CD4-positive, alpha-beta T cell treated with Interleukin-15 for 1 hour (primary cell): ENCODE results near the gene PANX2.
A peak's percentile ranks its signal among the peaks of the same experiment; 100 is the strongest.

ENCODE experiments used
- DNase-seq: peaks from one replicate; pipeline ENCODE4 v3.0.0-alpha.2; 2020

The PANX2 gene

DNA sequence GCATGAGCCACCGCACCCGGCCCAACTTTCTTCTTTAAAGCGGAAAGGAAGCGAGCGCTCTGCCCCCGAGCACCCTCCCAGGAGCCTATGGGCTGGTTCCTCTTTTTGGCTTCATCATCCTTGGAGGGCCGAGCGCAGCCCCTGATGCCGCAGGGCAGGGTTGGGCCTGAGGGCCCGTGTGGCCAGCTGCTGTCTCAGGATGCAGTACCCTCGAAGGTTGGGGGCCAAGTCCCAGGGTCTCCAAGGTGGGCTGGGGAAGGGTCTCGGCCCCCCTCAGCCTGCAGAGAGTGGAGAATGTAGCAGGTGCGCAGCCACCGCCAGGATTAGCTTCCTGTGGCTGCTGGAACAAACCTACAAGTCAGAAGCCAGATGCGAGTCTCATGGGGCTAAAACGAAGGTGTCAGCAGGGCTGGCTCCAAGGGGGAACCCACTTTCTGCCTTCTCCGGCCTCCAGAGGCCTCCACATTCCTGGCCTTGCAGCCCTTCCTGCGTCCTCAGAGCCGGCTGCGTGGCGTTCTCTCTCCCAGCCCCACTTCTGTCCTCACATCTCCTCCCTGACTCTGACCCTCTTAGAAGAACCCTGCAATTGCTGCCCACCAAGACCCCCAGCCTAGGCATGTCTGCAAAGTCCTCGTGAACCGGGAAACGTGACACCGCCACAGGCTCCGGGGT, 2.9 kb downstream of the PANX2 start:
- DNase-seq, result peak; percentile 46

DNA sequence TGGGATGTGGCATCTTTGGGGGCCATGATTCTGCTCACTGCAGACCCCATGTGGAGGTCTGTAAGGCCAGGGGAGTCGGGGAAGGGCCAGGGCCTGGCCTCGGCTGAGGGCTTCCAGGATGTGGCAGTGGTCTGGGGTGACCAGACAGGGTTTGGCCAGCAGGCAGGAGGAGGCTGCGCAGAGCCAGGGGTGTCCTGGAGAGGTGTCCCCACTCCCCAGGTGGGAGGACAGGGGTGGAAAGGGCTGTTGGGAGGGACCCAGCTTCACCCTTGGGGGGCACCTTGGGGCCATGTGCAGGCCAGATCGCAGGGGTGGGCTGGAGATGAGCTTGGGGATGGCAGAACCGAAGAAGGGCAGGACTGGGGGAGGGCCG, 3.4 kb downstream of the PANX2 start:
- DNase-seq, result no peak

DNA sequence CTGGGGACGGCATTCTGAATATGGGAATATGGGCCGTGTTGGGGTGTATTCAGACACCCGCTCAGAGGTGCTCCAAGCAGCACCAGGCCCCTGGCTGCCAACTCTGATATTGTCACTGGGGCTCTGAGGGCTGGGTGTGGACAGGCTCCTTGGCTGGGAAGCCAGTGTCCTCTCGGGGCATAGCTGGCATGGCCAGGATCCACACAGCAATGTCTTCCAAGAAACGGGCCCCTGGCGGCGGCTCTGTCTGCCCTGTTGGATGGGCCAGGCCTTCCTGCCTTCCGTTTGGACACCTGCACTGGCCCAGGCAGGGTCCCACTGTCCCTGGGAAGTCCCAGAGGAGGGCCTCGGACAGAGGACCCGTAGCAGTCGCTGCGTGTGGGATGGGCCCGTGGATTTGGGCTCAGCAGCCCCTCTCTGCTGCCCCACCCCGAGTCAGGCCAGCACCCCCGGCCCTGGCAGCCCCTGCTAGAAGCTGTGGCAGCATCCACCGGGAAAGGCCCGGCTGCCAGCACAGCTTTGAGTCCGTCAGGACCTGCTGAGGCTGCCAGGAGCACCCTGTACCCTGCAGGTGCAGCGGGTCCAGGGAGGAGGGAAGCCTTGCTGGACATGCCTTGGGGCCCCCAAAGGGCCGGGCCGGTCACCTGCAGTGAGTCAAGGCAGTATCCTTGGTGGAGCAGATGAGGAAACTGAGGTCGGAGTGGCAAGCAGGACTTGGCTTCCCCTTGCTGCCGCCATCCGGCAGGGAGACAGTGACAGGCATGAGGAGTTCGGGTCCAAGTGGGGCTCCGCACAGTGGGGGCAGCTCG, 4.1 kb downstream of the PANX2 start:
- no peak for DNase-seq

DNA sequence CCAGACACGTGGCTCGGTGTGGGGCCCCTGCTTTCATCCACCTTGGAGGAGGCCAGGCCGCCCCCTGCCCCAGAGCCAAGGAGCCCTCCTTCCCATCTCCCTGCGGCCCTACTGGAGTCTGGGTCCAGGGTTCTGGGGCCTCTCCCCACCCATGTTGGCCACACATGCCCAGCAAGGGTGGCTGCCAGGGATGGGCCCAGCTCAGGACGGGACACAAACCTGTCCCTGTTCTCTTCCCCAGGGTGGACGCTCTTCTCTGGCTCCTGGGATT, 4.6 kb downstream of the PANX2 start:
- no peak for DNase-seq

DNA sequence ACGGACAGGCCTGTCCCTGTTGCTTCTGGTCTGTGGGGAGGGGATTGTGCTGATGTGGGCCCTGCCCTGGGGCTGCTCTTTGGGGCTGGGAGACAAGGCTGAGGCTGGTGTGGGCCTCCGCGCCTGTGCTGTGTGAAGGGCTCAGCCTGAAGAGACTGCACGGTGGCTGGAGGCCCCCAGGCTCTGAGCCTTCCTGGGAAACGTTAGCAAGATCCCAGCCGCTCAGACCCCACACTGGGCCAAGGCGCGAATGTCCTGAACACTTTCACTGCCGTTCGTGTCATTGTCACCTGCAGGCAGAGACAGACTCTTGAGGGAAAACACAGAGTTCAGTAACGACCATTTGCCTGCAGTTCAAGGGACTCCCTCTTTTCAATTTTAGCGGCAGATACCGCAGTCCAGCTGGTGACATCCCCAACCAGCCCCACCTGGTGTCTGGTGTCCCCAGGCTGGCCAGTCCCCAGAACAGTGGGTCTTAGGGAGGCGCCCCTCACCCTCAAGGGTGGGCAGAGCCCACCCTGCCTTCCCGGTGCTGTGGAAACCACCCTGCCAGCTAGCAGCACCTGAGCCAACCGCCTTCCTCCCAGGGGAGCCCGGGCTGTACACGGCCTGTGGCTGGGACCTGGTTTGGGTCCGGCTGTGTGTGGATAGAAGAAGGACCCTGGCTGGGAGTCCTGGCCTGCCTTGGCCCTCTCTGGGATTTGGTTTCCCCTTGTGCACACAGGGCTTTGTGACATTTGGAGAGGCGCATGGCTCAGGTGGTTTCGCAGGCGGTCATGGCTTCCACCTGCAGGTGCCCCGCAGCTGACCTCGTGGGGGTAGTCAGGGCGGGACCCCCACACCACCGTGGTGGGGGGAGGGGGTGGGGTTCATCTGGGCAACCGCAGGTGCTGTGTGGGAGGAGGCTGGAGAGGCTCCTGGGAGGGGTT, 5.7 kb downstream of the PANX2 start:
- DNase-seq, result no peak

DNA sequence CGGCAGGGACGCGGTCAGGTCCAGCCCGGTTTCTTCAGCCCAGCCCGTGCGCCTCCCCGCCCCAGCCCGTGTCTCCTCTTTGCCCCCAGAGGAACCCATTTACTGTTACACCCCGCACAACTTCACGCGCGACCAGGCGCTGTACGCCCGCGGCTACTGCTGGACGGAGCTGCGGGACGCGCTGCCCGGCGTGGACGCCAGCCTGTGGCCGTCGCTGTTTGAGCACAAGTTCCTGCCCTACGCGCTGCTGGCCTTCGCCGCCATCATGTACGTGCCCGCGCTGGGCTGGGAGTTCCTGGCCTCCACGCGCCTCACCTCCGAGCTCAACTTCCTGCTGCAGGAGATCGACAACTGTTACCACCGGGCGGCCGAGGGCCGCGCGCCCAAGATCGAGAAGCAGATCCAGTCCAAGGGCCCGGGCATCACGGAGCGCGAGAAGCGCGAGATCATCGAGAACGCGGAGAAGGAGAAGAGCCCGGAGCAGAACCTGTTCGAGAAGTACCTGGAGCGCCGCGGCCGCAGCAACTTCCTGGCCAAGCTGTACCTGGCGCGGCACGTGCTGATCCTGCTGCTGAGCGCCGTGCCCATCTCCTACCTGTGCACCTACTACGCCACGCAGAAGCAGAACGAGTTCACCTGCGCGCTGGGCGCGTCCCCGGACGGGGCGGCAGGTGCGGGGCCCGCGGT, 6.5 kb downstream of the PANX2 start:
- no peak for DNase-seq

DNA sequence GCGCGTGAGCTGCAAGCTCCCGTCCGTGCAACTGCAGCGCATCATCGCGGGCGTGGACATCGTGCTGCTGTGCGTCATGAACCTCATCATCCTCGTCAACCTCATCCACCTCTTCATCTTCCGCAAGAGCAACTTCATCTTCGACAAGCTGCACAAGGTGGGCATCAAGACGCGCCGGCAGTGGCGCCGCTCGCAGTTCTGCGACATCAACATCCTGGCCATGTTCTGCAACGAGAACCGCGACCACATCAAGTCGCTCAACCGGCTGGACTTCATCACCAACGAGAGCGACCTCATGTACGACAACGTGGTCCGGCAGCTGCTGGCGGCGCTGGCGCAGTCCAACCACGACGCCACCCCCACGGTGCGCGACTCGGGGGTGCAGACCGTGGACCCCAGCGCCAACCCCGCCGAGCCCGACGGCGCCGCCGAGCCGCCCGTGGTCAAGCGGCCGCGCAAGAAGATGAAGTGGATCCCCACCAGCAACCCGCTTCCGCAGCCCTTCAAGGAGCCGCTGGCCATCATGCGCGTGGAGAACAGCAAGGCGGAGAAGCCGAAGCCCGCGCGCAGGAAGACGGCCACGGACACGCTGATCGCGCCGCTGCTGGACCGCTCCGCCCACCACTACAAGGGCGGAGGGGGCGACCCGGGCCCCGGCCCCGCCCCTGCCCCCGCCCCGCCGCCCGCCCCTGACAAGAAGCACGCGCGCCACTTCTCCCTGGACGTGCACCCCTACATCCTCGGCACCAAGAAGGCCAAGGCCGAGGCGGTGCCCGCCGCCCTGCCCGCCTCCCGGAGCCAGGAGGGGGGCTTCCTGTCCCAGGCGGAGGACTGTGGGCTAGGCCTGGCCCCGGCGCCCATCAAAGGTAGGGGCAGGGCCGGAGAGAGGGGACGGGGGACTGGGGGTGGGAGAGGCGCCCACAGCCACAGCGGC, 7.3 kb downstream of the PANX2 start:
- DNase-seq, result no peak

DNA sequence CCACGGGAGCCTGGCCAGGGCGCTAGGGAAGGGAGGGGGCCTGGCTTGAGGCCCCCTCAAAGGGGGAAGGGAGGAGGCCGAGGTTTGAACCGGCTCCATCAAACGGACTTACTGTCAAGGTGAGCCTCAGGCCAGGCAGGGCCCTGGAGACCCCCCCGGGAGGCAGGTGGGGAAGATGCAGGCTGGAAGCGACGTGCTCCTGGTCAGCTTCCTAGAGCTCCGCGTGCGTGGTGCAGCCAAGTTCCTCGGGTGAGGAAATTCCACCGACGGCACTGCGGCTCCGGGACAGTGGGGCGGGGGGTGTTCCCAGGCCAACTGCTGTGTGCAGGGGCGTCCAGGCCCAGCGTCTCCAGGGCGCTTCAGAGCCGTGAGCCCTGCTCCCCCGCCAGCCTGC, 7.9 kb downstream of the PANX2 start:
- no peak for DNase-seq

DNA sequence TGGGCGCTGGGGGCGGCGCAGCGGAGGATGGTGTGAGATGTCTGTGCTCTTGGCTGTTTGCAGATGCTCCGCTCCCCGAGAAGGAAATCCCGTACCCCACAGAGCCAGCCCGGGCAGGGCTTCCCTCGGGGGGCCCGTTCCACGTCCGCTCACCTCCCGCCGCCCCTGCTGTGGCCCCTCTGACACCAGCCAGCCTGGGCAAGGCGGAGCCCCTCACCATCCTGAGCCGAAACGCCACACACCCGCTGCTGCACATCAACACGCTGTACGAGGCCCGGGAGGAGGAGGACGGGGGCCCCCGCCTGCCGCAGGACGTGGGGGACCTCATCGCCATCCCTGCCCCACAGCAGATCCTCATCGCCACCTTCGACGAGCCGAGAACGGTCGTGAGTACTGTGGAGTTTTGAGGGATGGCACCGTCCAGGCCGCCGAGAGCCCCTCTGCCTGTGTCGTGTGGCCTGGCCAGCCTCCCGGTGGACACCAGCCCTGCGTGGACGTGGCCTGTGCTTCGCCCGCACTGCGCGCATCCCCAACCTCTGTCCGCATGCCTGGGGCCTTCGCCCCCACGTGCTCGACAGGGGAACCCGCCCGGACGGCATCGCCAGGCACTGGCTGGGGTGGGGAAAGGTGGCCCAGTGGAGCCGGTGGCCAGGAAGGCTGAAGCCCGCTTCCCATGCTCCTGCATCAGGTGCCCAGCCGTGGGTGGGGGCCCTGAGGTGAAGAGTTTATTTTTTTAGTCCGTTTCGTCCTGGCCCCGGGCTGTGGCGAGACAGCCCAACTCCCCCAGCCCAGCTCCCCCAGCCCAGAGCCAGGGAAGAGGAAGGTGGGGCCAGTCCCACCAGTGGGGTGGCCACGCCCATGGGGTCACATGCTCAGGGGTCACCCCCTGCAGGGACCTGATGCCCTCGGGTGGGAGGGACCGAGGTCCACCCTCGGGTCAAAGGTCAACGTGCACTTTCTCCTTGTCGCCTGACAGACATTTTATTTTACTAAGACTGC, 8.6 kb downstream of the PANX2 start:
- DNase-seq, result no peak

DNA sequence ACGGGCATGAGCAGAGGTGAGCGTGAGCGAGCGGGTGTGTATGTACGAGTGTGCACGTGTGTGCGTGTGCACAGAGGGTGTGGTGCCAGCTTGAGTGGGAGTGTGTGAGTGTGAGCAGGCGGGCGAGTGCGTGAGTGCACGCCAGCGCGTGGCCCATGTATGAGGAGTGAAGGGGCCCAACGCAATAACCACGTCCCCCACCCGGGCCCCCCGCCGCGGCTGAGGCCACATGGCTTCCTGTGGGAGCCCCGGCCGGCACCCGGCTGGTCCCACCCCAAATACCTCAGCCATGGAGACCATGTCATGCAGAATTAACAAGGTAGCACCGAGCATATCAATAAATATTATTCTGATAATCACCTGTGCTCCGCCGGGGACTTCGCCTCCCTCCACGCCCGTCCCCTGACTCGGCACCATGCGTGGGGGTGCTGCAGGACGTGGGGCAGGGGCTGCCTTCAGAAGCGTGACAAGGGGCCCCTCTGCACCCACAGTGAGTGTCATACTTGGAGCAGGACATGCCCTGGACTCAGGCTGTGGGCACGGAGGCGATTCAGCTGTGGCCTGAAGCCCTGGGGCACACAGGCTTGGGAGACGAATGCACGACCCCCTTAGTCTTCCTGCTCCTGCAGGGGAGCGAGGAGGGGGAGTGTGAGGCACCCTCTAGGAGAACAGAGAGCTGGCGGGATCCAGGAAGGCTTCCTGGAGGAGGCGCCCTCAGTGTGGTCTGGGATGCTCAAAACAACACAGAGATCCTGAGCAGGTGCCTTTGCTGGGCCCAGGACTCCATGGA, 9.6 kb downstream of the PANX2 start:
- no peak for DNase-seq

DNA sequence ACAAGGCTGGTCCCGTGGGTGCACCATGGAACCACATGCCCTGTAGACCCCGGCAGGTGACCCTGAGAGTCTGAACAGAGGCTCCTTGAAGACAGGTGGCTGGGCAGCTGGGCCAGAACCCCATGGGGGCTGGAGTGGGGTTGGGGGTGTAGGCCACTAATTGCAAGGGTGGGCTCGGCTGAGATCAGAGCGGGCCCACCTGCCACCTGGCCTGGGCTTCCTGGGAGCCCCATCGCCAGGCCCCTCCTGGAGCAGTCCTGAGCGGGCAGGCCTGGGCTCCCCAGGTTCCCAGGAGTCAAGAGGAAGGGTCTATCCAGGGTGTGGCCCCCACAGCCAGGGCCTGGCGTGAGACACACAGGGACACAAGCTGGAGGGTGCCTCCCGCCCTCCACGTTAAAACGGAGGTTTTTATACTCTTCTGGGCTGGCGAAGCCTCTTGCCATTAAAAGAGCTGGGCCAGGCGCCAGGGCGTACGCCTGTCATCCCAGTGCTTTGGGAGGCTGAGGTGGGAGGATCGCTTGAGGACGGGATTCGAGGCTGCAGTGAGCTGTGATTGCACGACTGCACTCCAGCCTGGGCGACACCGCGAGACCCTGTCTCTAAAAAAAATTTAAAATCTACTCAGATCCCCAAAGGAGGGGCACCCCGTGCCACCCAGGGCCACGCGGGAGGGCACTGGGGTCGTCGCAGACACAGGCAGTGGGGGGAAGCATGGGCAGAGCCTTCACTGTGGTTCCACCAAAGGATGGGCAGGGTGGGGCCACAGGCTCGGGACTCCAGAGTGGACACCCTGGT, 10.4 kb downstream of the PANX2 start:
- DNase-seq, result no peak

DNA sequence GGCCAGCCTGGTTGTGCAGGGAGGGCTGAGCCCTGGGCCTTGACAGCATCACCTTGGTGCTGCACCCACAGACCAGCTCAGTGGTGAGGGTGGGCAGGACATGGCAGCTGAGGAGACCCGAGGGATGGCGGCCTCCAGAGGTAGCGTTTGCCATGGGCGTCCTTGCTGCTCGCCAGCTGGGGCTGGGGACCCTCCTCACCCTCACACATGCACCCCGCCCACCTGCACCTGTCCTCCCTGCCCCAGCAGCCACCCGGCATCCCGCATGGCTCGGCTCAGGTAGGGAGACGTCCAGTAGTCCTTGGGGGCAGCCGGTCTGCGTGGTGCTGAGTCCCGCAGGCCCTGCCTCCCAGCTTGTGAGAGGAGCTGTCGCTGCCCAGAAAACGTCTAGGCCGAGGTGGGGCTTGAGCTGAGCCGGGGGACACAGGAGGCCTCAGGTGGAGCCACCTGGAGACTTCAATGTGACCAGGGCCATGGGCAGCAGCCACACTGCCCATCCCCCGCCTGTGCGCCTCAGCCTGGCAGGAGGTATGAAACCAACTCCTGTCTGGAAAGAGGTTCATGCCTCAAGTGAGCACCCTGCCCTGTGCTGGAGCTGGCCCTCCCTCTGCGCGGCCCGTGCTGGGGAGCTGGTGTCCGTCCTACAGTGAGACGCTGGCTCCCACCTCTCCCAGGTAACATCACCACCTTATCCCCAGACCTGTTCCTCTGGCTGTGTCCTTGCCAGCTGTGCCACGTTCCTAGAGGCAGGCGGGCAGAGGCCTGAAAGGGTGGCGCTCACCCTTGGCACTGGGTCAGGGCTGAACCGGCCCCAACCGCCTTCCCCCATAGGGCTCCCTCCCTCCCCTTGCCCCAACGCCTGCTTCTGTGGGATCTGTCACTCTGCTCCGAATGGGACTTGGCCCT, 11.9 kb downstream of the PANX2 start:
- DNase-seq, result no peak

DNA sequence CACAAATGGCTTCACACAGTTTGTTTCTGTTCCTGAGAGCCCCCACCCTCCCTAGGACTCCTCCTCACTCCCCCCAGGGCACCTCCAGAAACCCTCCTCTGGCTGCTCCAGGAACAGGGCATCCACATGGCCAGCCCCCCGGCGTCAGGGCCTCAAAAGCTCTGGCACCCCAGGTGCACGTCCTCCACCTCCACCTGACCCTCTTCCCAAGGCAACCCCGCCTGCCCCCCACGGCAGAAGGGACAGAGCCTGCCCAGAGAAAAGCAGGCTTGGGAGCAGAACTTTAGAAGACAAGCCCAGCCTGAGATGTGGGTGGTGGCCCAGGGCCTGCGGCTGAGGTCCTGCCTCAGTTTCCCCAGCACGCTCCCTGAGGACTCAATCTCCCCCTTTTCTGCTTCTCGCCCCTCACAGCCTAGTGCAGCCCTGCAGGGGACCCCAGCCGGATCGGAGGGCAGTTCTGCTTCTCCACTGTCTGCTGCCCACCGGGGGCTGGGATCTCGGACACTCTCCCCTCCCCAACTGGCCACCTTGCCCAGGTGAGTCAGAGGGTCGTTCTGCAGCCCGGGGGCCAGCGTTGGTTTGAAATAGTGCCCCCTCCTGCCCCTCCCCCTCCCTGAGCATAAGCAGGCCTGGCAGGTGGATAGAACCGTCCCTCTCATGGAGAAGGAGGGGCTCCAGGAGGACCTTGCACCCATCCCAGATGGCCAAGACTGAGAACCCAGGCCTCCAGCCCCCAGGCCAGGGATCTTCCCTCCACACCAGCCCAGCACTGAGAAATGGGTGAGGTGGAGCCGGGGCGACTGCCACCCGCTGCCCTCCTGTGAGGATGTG, 12.8 kb downstream of the PANX2 start:
- no peak for DNase-seq

DNA sequence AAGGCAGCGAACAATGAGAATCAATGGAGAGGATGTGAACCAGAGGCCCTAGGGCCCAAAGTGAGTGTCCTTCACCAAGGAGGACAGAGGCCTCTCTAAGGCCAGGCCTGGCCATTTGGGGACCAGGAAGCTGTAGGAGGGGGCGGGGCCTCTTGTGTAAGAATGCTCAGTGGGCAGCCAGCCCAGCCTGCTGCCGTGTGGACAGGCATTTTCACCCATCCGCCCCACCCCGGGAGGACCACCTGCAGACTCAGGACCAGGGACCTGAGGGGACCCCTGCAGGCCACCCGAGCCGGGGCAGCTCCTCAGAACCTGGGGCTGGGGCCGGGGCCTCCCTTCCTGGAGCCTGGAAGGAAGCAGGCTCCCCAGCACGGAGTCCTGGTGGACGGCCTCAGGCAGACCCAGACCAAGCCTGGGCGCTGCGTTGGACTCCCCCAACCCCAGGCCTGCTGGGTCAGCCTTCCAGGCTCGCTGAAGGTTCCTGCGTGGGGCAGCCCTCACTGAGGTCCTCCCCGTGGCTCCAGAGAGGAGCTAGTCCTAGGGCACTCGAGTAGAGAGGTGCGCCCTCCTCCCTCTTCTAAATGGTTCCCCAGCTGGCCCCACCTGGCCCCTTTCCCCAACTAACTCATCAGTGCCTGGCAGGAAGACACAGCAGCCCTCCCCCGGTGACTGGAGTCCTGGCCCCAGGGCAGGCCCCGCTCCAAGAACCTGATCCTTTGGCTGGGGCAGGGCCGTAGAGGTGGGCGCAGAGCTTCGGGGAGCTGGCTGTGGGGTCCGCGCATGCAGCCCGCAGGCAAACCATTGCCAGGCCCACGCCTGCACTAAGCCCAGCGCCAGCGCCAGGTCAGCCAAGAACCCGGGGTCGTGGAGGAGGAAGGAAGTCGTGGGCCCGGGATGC, 13.7 kb downstream of the PANX2 start:
- no peak for DNase-seq

DNA sequence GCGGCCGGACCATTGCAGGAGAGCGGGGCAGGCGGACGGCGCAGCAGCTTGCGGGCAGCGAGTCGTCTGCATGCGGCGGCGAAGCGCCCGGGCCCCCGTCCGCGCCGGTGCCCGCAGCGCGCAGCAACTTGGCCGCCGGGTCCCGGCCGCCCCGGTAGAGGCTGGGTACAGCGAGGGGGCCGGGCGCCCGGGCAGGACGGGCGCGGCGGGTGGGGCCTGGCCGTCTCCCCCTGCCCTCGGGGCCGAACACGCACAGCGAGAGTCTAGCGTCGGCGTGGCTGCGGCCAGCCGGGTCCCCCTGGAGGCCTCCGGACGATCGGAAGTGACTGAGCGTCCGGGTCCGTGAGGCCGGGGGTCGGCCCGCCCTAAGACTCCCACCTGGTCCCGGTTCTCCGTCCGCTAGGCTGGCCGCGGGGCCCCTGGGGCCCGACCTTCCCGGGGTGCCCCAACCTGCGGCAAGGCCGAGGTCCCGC, 14.4 kb downstream of the PANX2 start:
- no peak for DNase-seq
